HG03432 (cell line): ENCODE data around the gene TDRD1.

Source experiments
- ATAC-seq: cut with Tn5 transposase; IDR thresholded peaks from one replicate; pipeline ENCODE4 v1.9.1; 2021; ENCODE audit warnings: mild to moderate bottlenecking, moderate library complexity; ENCODE audit not compliant: unreplicated experiment

Gene TDRD1

DNA sequence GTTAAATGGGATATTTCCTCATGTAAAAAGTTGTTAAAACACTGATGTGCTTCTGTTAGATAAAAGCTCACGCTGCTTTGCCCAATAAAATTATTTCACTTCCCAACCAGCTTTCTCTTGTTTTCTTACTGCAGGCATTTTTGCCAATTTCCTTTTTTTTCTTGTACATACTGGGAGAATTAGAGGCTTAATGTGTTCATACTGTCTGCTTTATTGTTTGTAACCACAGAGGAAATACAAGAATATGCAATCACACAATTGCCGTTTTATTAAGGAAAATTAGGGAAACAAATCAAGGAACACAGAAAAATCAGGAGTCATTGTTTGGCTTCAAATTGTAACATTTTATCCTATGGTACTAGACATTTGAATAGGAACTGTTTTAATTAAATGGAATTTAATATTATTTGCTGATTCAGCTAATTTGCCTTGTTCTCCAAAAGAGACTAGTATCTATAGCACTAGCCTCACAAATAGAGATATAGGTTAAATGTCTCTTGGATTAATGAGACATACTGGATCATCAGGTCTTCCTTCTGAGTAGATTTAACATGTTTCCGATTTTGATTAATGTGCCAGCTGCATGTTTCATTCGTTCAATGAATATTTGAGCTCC, 53.5 kb downstream of the TDRD1 start:
- no peak for ATAC-seq

DNA sequence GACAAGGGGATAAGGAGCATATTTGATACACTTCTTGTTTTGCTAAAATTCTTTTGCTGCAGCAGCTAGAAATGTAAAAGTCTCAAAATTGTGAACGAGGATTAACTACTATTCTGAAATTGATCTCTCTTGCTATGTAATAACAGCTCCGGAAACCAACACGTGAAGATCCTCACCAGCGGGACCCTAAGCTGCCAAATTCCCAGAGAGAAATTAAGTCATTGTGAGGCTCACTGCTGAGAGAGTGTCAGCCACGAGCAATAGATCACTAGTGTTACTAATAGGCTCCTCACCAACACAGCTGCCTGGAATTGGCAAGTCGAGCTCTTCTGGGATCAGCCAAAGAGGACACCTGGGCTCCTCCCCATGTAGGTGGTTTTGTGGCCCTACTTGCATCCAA, 54.3 kb downstream of the TDRD1 start:
- no peak for ATAC-seq

DNA sequence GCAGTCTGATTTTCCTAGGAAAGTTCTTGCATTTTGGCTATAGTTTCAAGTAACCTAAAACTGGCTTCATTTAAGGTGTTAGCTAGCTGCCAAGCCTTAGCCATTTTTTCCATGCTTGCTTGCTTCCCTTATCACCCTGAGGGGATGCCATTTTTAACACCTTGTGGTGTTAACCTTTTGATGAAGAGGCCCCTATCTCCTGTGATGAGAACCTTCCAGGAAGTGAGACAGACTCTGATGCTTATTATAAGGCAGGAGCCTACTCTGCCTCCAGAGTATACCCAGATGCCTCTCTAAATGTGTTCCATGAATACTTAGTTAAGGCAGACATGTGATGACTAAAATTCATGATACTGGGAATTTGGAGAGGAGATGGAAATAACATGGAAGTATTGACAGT, 55.0 kb downstream of the TDRD1 start:
- no peak for ATAC-seq

DNA sequence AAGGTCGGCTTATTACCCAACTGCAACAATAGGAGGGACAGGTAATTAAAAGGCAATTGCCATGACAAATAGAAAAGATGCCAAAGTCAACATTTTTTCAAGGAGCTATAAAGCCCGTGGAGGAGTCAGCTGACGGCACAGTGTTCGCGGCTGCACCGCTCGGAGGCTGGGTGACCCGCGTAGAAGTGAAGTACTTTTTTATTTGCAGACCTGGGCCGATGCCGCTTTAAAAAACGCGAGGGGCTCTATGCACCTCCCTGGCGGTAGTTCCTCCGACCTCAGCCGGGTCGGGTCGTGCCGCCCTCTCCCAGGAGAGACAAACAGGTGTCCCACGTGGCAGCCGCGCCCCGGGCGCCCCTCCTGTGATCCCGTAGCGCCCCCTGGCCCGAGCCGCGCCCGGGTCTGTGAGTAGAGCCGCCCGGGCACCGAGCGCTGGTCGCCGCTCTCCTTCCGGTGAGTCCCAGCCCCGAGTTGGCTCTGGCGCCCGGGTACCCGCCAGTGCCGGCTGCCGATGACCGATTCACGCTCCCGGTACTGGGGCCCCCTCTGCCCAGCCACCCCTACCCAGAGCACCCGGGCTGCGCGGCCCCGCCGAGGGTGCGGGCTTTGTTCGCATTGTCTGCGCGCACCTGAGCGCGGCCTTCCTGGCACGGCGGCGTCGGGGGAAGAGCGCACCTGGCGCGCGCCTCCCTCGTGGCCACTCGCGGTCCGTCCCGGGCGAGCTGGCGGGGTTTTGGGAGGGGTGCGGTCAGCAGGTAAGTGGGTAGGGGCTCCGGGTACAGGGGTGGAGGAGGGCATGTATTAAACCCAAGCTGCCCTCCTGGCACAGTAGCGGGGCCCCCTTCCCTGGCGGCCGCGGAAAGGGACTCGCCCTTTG, 60.2 kb downstream of the TDRD1 start, which contains the start of gene VWA2:
Gene VWA2 (plus strand): TSS at position 138 of the 877 bp plus-strand sequence. CDS start 9,460 bp downstream, outside the sequence.
- ATAC-seq, result peak; percentile 57

DNA sequence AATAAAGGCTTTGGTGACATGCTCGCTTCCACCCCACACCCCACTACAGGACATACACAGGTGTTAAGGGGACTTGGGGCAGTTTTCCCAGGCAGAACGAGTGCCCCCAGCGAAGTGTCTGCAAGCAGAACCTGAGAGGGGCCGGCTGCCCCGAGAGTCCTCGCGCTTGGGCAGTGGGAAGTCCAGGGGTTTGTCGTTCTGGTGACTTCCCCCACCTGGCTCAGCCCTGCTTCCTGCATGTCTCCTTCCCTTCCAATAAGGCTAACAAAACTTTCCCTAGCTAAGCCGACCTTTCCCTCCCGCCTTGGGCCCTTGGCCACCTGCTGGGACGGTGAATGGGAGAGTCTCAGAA, 60.8 kb downstream of the TDRD1 start:
- no peak for ATAC-seq

DNA sequence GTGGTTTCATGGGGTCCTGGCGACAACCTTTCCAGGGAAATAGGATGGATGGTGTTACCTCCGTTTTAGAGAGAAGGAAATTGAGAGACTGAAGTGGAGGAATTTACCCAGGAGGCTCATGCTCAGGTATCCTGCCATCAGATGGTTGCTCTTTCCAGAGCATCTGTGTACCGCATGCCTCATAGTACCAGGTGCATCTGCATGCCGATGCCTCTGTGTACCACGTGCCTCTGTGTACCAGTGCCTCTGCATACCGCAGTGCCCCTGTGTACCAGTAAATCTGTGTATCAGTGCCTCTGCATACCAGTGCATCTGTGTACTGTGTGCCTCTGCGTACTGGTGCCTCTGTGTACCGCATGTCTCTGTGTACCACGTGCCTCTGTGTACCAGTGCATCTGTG, 63.1 kb downstream of the TDRD1 start:
- no peak for ATAC-seq

DNA sequence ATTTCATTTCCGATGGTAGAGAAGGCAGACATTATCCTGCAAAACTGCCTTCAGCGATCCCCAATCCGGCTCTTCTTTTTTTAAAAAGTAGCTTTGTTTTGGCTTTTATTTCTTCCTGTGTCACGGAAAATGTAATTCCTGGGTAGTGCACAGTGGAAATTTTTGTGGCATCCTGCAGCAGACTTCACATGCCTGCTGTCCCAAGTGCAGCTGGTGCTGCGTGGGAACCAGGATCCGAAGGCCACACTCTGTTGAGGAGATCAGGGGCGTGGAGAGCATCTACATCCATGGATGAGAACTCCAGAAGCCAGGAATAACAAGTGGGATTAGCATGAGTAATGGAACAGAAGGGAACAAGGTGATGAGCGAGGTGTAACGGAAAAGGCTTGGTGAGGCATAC, 64.5 kb downstream of the TDRD1 start:
- no peak for ATAC-seq

DNA sequence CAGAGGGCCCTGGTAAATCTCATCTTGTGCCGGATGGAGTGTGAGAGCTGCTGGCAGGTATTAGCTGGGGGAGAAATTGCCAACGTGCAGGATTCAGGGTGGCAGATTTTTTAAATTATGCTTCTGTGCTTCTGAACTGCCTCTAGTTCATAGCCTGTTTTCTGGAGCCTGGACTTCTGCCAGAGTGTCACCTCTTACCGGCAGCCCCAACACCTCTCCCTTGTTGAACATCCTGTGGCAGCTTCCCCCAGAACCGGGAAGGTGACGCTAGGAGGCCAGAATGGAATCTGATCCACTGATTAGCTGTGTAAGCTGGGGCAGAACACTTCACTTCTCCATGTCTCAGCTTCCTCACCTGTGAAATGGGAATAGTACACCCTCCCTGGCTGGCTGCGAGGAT, 65.0 kb downstream of the TDRD1 start:
- no peak for ATAC-seq

DNA sequence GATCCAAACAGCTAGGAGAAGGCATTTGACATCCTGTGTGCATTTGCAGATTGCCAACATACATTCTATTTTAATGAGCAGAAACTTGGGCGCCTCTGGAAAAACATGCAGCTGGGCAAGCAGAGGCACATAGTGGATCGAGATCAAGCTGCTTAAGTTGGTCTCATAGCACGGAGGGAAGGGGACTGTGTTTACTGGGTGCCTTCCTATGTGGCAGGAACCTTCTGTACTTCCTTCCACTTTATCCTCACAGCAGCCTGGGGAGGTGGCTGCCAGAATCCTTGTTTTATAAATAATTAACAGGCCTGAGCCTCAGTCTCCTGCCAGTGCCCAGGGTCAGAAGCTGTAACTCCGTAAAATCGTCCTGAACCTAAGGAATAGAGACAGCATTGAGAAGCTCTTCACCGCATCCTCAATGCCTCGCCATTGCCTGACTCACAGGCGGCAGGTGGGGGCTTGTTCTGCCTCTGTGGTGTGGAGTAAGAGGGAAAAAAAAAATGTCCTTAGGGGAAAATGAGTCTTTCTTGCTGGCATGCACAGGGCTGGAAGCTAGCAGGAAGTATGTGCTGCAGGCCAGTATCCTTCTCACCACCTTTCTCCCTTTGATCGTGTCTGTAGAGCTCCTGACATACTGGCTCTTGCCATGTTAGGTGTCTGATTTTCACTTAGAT, 66.1 kb downstream of the TDRD1 start:
- no peak for ATAC-seq

DNA sequence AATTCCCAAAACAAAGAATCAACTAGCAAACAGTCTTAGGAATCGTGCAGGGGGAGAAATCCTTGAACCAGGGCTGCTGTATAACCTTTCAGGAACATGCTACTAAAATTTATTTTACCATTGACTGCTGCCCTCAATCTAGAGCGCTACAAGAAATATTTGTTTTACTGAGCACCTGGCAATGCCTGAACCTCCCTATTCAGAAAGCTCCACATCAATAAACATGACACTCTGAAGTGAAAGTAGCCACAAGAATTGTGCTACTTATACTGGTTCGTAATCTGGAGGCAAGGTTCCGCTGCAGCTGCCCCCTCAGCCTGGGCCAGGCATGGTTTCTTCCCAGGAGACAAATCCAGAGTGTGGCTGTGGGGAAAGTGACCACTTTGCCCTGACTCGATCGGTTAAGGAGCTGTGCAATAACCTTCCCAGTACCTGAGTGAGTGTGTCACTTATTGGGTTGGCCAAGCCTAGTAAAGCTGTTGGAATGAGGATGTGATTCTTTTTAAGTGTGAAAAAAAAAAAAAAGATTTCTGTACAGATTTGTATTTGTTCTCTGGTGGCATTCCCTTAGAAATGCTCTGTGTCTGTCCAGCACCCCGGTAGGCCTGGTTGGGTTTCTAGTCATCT, 67.6 kb downstream of the TDRD1 start:
- no peak for ATAC-seq

DNA sequence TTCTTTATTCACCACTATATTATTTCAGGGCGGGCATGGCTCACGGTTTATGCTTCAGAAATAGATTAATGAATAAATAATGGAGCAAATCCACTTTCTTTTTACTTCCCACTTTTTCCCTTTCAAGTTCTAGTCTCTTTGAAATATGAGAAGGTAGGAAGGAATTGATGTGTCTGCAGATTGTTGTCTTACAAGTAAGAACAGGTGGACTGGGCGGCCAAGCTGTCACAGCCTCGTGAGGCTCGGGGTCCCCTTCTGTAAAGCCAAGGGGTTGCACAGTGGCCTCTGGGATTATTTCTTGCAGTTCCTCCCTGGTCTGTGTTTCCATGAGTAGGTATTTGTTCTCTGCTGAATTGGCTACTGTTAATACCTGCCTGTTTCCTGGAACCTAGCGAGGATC, 71.1 kb downstream of the TDRD1 start:
- ATAC-seq, result no peak

DNA sequence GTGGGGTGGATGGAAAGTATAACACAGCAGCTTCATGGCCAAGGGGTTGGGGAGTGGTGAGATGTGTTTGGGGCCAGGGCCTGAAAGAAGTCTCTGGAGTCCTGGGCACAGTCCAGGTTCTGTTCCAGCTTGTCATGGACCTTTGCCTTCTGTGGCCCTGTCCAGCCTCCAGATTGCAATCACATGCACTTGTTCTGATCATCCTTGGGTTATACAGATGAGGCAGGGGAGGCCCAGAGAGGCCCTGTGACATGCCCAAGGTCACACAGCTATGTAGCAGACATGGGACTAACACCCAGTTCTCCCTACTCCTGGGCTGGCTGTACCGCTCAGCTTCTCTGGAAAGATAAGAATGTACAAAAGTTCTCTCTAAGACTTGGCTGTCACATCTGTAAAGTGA, 71.6 kb downstream of the TDRD1 start:
- ATAC-seq, result no peak

DNA sequence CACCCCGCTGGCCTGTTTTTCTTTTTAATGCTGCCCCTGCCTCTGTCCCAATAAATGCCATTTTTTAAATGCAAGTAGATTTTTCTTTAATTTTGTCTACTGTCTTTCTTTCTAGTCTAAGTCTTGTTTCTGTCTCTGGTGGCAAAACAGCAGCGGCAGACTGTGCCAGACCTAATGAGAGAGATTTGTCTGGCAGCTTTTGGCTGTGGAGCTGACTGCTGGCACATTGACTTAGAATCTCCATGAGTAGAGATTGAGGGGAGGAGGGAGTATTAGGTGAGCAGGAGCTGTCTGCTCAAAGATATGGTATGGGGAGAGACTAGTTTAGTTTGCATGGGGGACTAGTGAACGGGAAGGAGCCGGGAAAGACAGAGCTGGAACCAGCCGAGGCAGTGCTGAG, 72.9 kb downstream of the TDRD1 start:
- ATAC-seq, result no peak

DNA sequence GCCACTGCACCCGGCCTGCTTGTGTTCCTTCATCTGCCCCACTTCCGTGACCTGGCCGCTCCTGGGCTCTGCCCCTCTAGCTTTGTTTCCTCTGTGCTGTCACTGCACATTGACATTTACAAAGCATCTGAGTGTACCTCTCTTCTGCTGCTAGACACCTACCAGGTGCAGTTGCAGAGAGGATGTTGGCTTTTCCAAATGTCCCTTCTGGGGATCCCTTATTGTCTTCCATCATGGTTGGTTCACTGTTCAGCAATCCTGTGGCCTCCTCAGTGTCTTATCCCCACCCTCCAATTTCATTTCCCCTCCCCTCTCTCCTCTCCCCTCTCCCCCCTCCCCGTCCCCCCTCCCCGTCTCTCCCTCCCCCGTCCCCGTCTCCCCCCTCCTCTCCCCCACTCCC, 73.7 kb downstream of the TDRD1 start:
- ATAC-seq, result no peak

DNA sequence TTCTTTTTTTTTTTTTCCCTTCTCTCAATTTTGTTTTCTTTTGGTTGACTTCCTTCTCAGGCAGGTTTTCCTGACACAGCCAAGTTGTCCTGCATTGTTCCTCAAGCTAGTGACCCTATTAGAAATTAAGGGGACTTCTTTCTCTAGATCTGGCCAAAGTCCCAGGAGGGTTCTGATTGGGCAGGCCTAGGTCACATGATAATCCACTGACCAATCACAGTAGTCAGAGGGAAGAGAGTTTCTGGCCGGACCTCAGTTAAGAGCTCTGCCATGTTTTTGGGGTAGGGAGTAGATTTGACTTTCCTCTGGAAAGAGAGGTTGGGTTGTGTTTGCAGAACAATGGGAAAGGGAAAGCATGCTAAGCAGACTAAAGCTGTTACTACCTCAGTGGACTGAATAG, 76.1 kb downstream of the TDRD1 start:
- no peak for ATAC-seq

DNA sequence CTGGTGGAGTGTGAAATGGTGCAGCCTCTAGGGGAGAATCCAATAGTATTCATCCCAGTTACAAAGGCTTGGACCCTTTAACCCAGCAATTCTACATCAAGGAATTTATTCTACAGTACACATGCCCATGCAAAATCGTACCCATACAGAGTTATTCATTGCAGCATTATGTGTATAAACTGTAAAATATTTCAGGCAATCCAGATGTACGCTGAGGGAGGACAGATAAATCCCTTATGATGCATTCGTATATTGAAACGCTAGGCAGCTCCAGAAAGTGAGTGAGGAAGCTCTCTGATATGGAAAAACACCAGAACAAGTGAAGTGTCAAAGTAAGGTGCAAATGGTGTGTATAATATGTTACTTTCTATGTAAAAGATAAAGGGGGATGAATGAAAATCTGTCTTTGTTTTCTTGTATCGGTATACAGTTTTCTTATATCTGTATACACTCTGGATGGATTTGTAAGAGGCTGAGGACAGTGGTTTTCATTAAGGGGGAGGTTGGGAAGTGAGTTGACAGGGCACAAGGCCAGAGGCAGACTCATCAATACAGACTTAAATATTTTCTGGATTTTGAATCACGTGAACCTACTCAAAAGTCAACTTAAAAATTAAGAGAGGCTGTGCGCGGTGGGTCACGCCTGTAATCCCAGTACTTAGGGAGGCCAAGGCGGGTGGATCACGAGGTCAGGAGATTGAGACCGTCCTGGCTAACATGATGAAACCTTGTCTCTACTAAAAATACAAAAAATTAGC, 77.0 kb downstream of the TDRD1 start:
- ATAC-seq, result no peak

DNA sequence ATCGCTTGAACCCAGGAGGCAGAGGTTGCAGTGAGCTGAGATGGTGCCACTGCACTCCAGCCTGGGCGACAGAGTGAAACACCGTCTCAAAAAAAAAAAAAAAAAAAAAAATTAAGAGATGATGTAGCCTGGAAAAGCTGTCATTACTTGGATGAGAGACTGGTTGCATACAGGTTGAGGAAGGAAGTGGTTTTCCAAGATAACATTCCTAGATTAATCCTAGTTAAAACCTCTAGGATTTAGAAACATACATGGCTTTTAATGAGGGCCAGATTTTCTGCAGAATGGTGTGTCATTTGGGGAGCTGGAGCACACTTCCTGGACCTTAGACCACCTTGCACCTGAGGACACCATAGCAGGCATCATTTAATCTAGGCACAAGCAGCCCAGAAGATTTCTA, 77.7 kb downstream of the TDRD1 start:
- ATAC-seq, result no peak

DNA sequence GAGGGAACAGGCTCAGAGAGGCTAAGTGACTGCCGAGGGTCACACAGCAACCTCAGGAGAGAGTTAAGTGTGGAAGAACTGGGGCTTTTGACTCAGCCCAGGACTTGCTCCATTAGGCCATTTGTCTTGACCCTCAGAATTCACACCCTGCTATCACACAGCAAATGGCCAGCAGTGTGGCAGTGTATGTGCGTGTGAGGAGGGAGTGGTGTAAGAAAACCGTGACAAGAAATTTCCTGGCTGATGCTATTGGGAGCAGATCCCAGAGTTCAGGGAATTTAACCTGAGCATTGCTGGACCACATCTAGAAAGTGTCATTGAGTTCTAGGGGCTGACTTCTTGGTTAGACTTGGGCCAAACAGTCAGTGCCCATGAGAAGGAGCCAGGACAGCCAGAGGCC, 78.3 kb downstream of the TDRD1 start:
- no peak for ATAC-seq

DNA sequence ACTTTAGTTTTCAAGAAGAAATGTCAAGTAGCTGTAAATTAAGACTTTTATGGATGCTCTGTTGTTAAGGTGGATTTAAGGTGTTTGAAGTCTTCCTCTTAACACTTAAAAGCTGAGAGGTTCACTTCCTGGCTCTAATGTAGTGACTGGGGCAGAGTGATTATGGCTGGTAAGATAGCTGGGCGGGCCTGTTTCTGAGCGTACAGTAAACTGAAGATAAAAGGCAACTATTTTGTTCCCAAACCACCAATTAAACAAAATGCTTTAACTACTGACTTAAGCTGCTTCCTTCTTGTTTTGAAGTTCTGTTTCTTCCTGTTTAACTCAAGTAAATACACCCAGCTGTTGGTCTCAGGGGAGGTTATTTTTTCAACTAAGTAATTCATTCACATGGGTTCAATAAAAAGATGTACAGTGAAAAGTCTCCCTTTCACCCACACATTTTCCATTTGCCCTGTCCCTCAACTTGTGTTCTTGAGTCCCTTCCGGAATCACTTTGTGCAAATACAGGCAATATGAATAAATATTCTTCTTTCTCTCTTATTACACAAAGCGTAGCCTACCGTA, 79.2 kb downstream of the TDRD1 start:
- no peak for ATAC-seq

DNA sequence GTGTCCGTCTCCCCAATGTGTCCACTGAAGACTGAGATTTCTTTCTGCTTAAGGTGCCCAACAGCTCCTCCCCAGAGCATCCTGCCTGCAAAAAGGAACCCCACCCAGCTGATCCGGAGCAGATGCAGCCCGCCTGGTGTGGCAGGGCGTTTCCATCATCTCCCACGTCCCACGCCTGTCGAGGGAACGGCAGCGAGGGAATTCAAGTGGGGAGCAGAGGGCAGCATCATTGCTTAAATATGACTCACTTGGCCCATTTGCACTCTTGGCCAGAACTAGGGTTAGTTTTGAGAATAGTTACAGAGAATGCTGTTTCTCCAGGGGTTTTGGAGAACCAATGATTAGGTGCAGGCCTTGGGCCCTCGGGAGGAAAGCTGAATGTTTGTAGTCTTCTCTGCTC, 80.7 kb downstream of the TDRD1 start:
- no peak for ATAC-seq

DNA sequence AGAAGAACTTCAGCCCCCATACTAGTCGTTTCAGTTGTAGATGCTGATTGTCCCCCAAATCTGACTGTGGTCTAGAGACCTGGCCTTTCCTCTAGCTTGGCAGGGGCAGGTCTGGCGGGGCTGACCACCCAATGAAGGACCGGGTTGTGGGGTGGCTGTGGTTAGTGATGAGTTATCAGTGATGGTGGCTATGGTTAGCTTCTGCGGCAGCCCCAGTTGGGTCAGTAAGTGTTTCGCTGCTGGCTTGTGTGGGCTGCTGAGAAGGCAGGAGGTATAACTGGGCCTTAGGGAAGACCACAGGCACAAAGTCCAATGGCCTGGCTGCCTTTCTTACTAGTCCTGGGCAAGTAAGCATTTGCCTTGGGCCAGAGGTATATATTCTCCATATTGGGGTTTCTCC, 81.2 kb downstream of the TDRD1 start:
- no peak for ATAC-seq
